B cell (primary cell): ENCODE data around the gene FBXO44. TPM values are rescaled to one million over a fixed set of nuclear protein-coding genes. Genes with fewer than 3 reads are reported as not detected.

Source experiments
- ATAC-seq: fragments of 200-7000 bp; cut with Tn5 transposase; one replicate; pipeline ENCODE4 v1.10.0; 2021; ENCODE audit warnings: low read depth, mild to moderate bottlenecking, moderate number of reproducible peaks, moderate library complexity
- CTCF ChIA-PET: fragments of 350-600 bp; sonication (Branson Sonifier 250); formaldehyde crosslinking; loops from one replicate; lab custom pipeline; 2021; ENCODE audit warnings: antibody characterized with exemption, inconsistent platforms; lab: Charles Lee
- POLR2A ChIA-PET: fragments of 350-600 bp; sonication (Branson Sonifier 250); formaldehyde crosslinking; loops from one replicate; lab custom pipeline; 2021; ENCODE audit warnings: antibody characterized with exemption; lab: Charles Lee
- DNase-seq: peaks from one replicate; pipeline ENCODE4 v3.0.0; 2013
- H2AFZ ChIP-seq: 2 replicates; pipeline ENCODE4 v1.6.1; 2012; ENCODE audit warnings: mild to moderate bottlenecking, low read depth, low read length; ENCODE audit not compliant: insufficient read depth, poor library complexity, severe bottlenecking
- H3K27ac ChIP-seq, 2 donors: 1 replicate in 1 of 2; 2 replicates in 1 of 2; pipeline ENCODE4 v1.5.1; 2012 to 2013; ENCODE audit warnings: low read length in 2 of 2, mild to moderate bottlenecking in 2 of 2, moderate library complexity in 1 of 2
- H3K27me3 ChIP-seq, 4 experiments: fragments of 200-600 bp in 1 of 4; sonication (generic) in 1 of 4; replicated peaks in 1 of 4; 1 replicate in 2 of 4; 2 replicates in 2 of 4; pipeline versions ENCODE4 v1.6.1 to v1.7.0; 2013 to 2016; ENCODE audit warnings: low read length in 3 of 4, mild to moderate bottlenecking in 2 of 4, mixed read lengths in 1 of 4, moderate library complexity in 1 of 4; ENCODE audit not compliant: insufficient read depth in 4 of 4, control insufficient read depth in 3 of 4; ENCODE audit errors: control extremely low read depth in 1 of 4
- H3K36me3 ChIP-seq, 2 experiments: replicated peaks in 1 of 2; 1 replicate in 1 of 2; 2 replicates in 1 of 2; pipeline versions ENCODE4 v1.6.1 to v1.7.1; 2013; ENCODE audit warnings: low read length in 1 of 2; ENCODE audit not compliant: insufficient read depth in 2 of 2, control insufficient read depth in 1 of 2; ENCODE audit errors: control extremely low read depth in 1 of 2, extremely low read depth in 1 of 2
- H3K4me1 ChIP-seq, 2 donors: fragments of 200-600 bp in 1 of 2; sonication (generic) in 1 of 2; 1 replicate in 1 of 2; 2 replicates in 1 of 2; pipeline versions ENCODE4 v1.5.1 to v1.6.1; 2013 to 2017; ENCODE audit warnings: low read length in 2 of 2; ENCODE audit not compliant: control insufficient read depth in 2 of 2, insufficient read depth in 2 of 2
- H3K4me2 ChIP-seq: replicated peaks from 2 replicates; pipeline ENCODE3; 2012; ENCODE audit warnings: mild to moderate bottlenecking, low read depth, low read length; ENCODE audit not compliant: poor library complexity, severe bottlenecking
- H3K4me3 ChIP-seq, 5 experiments: fragments of 200-600 bp in 1 of 5; sonication (generic) in 1 of 5; 1 replicate in 3 of 5; 2 replicates in 2 of 5; pipeline versions ENCODE4 v1.5.1 to v1.7.0; 2011 to 2016; ENCODE audit warnings: low read length in 4 of 5, mild to moderate bottlenecking in 4 of 5, low read depth in 2 of 5, control low read depth in 1 of 5, moderate library complexity in 1 of 5; ENCODE audit not compliant: insufficient read depth in 1 of 5; ENCODE audit errors: control extremely low read depth in 1 of 5, extremely low read depth in 1 of 5
- H3K79me2 ChIP-seq: fragments of 200-600 bp; sonication (generic); one replicate; pipeline ENCODE4 v1.6.0; 2016; ENCODE audit warnings: low read length; ENCODE audit not compliant: control insufficient read depth, insufficient read depth
- H3K9ac ChIP-seq: fragments of 200-600 bp; sonication (generic); 2 replicates; pipeline ENCODE4 v1.6.1; 2017; ENCODE audit warnings: mild to moderate bottlenecking, low read length, moderate library complexity
- H3K9me3 ChIP-seq, 3 donors: one replicate each; pipeline versions ENCODE4 v1.6.1 to v1.7.1; 2013; ENCODE audit warnings: low read length in 2 of 3; ENCODE audit not compliant: control insufficient read depth in 2 of 3, insufficient read depth in 1 of 3; ENCODE audit errors: control extremely low read depth in 1 of 3
- H4K20me1 ChIP-seq: 2 replicates; pipeline ENCODE4 v1.6.0; 2012; ENCODE audit warnings: mild to moderate bottlenecking, low read length; ENCODE audit not compliant: insufficient read depth, control insufficient read depth, poor library complexity, severe bottlenecking
- H3K27ac Mint-ChIP-seq: one replicate; pipeline ENCODE4 v1.8.0; 2021; ENCODE audit warnings: mixed read lengths
- H3K27me3 Mint-ChIP-seq: one replicate; pipeline ENCODE4 v1.8.0; 2021; ENCODE audit warnings: mixed read lengths
- H3K4me1 Mint-ChIP-seq: one replicate; pipeline ENCODE4 v1.8.0; 2021; ENCODE audit warnings: mixed read lengths
- H3K4me3 Mint-ChIP-seq: one replicate; pipeline ENCODE4 v1.8.0; 2021; ENCODE audit warnings: mixed read lengths
- H3K9me3 Mint-ChIP-seq: one replicate; pipeline ENCODE4 v1.8.0; 2022; ENCODE audit warnings: mixed read lengths; ENCODE audit not compliant: insufficient read depth
- CTCF ChIP-seq: fragments of 200-600 bp; IDR thresholded peaks from one replicate; pipeline ENCODE4 v1.8.0; 2022; ENCODE audit warnings: antibody characterized with exemption, mild to moderate bottlenecking
- EZH2 ChIP-seq: IDR thresholded peaks from 2 replicates; pipeline ENCODE4 v1.6.1; 2012; ENCODE audit warnings: borderline replicate concordance, low read depth, mild to moderate bottlenecking, moderate library complexity, low read length; ENCODE audit not compliant: insufficient read depth, poor library complexity, severe bottlenecking
- WGBS: methylation state at CpG from one replicate; pipeline ENCODE4 v1.1.5; 2013; ENCODE audit warnings: missing lambda C conversion rate; ENCODE audit not compliant: insufficient coverage; 5-methylcytosine and 5-hydroxymethylcytosine counted together
- intact Hi-C: fragments of 100-400 bp; cut with micrococcal nuclease; formaldehyde crosslinking; loops from one replicate; pipeline ENCODE4 v1.10.0; 2022
- polyA plus RNA-seq: library from polyadenylated mRNA; depleted of rRNA; stranded (reverse); fragments of >200 nt; gene quantifications from 2 replicates; pipeline ENCODE4 v1.2.3, GENCODE V29; 2012
- total RNA-seq, 2 donors: library from RNA; stranded (reverse); fragments of 120-200 nt in 1 of 2; gene quantifications; 1 replicate in 1 of 2; 2 replicates in 1 of 2; pipeline versions ENCODE4 v1.2.3 to v1.2.4, GENCODE V29; 2013 to 2022

Gene FBXO44
- total and polyA plus RNA-seq, 2 donors (not counting 1 experiment from before 2014, with no cell fraction given): 61.5 to 101 TPM

- Mint-ChIP-seq H3K9me3 (no peaks in the 10 kb centered on the region), H3K4me3 (no peak overlapping the region), H3K27me3 (peaks cover 13% of the 10 kb centered on the region), H3K27ac (no peak overlapping the region), H3K4me1 (no peaks in the 10 kb centered on the region)
- TF ChIP-seq EZH2 (no peak), CTCF (no peak)
- ChIA-PET CTCF (interaction anchor here (1.3 kb wide), 1 partner anchor 59 kb away, joined by 3 read pairs; no protein-coding TSS in a partner anchor), POLR2A (no interaction called here)
- DNase-seq (no peak), ATAC-seq (no peak)
- no peak overlapping the region for H3K4me3 ChIP-seq
- intact Hi-C loops: no loop called here
- no peak overlapping the region for H3K4me2 ChIP-seq
- no peak overlapping the region for H2AFZ ChIP-seq
- no peaks in the 10 kb centered on the region for H4K20me1 ChIP-seq
- WGBS: 80% methylated on average over 20 of the region's 22 CpGs
- H3K36me3 ChIP-seq: no peaks in the 10 kb centered on the region
- H3K79me2 ChIP-seq: no peaks in the 10 kb centered on the region
- H3K9me3 ChIP-seq: no peaks in the 10 kb centered on the region
- H3K4me1 ChIP-seq: no peaks in the 10 kb centered on the region
- peaks cover 0 to 16% (median 2%) of the 10 kb centered on the region in 4 experiments for H3K27me3 ChIP-seq
- no peak overlapping the region for H3K9ac ChIP-seq
- no peak overlapping the region for H3K27ac ChIP-seq
Observed at GRCh38 chr1:11704691-11705475, 50.2 kb downstream of the FBXO44 start.

- intact Hi-C loops: no loop called here
- CTCF ChIA-PET: interaction anchor here (1.3 kb wide), 1 partner anchor 60 kb away, joined by 3 read pairs; no protein-coding TSS in a partner anchor
- no peaks in the 10 kb centered on the region for H3K4me1 Mint-ChIP-seq
Observed at GRCh38 chr1:11705596-11705995, 50.9 kb downstream of the FBXO44 start.

More at GRCh38 chr1:11705596-11705995, 50.9 kb downstream of the FBXO44 start:
- Histone ChIP-seq H3K4me2 (no peak overlapping the region), H3K79me2 (no peaks in the 10 kb centered on the region), H3K4me3 (no peak overlapping the region), H3K4me1 (no peaks in the 10 kb centered on the region), H2AFZ (no peak overlapping the region), H3K27ac (no peak overlapping the region), H3K9me3 (no peaks in the 10 kb centered on the region), H3K36me3 (no peaks in the 10 kb centered on the region), H3K27me3 (peaks cover 0 to 14% (median 2%) of the 10 kb centered on the region in 4 experiments), H3K9ac (no peak overlapping the region), H4K20me1 (no peaks in the 10 kb centered on the region)
- Mint-ChIP-seq H3K9me3 (no peaks in the 10 kb centered on the region), H3K4me3 (no peak overlapping the region), H3K27ac (no peak overlapping the region), H3K27me3 (peaks cover 13% of the 10 kb centered on the region)
- ATAC-seq: no peak
- WGBS: 92% methylated on average over 9 of the region's 9 CpGs
- TF ChIP-seq CTCF (no peak), EZH2 (no peak)
- no peak for DNase-seq
- POLR2A ChIA-PET: no interaction called here
